ENCODE measurements around the gene SLC51B.
"Not testable (repeated sequence)": the region's sequence is repeated elsewhere in the genome, so short reads cannot be mapped to it uniquely, and the experiment has no call there.

DNA sequence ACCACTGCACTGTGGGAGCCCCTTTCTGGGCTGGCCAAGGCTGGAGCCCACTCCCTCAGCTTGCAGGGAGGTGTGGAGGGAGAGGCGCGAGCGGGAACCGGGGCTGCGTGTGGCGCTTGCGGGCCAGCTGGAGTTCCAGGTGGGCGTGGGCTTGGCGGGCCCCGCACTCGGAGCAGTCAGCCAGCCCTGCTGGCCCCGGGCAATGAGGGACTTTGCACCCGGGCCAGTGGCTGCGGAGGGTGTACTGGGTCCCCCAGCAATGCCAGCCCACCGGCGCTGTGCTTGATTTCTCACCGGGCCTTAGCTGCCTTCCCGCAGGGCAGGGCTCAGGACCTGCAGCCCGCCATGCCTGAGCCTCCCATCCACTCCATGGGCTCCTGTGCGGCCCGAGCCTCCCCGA is 29.8 kb downstream of the SLC51B start:
- TF ChIP-seq, protein P1, sequence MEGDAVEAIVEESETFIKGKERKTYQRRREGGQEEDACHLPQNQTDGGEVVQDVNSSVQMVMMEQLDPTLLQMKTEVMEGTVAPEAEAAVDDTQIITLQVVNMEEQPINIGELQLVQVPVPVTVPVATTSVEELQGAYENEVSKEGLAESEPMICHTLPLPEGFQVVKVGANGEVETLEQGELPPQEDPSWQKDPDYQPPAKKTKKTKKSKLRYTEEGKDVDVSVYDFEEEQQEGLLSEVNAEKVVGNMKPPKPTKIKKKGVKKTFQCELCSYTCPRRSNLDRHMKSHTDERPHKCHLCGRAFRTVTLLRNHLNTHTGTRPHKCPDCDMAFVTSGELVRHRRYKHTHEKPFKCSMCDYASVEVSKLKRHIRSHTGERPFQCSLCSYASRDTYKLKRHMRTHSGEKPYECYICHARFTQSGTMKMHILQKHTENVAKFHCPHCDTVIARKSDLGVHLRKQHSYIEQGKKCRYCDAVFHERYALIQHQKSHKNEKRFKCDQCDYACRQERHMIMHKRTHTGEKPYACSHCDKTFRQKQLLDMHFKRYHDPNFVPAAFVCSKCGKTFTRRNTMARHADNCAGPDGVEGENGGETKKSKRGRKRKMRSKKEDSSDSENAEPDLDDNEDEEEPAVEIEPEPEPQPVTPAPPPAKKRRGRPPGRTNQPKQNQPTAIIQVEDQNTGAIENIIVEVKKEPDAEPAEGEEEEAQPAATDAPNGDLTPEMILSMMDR (IDR thresholded peaks at IDR 0.05; ENCODE audit: low read depth, low read length, poor library complexity, severe bottlenecking) = not testable (repeated sequence)
- not testable (repeated sequence) for TF ChIP-seq EZH2phosphoT487 (IDR thresholded peaks at IDR 0.05; ENCODE audit: borderline replicate concordance, low read length)
